H1 (cell line): ENCODE results near the gene PTPN3. TPM values are rescaled to one million over a fixed set of nuclear protein-coding genes. Genes with fewer than 3 reads are reported as not detected.

Experiments
- CTCF ChIA-PET: fragments of 300-600 bp; sonication (Branson Sonifier 250); formaldehyde crosslinking; loops from one replicate; lab custom pipeline; 2021; ENCODE audit not compliant: partially characterized antibody; lab: Charles Lee
- POLR2A ChIA-PET: fragments of 300-600 bp; sonication (Branson Sonifier 250); formaldehyde crosslinking; loops from one replicate; lab custom pipeline; 2021; ENCODE audit warnings: inconsistent platforms; ENCODE audit not compliant: partially characterized antibody; lab: Charles Lee
- DNase-seq, 2 experiments: peaks; one replicate each; pipeline versions ENCODE4 v3.0.0 to v3.0.0-alpha.2; 2010 to 2022; ENCODE audit warnings: low spot score in 2 of 2, low read depth in 1 of 2, mixed read lengths in 1 of 2
- FAIRE-seq: peaks from 2 replicates; lab custom pipeline; 2011; peaks lifted over from hg19 to GRCh38; lab: Jason Lieb, UNC
- H2AFZ ChIP-seq: 2 replicates; pipeline ENCODE4 v1.8.1; 2012; ENCODE audit warnings: low read length, inconsistent platforms
- H2AK5ac ChIP-seq: 2 replicates; pipeline ENCODE4 v1.6.1; 2013; ENCODE audit warnings: low read depth, low read length
- H2BK120ac ChIP-seq: replicated peaks from 2 replicates; pipeline ENCODE3; 2013; ENCODE audit warnings: low read depth, low read length, inconsistent platforms
- H2BK12ac ChIP-seq: 2 replicates; pipeline ENCODE4 v1.6.1; 2013; ENCODE audit warnings: low read depth, low read length
- H2BK15ac ChIP-seq: 2 replicates; pipeline ENCODE4 v1.6.1; 2013; ENCODE audit warnings: low read length
- H2BK20ac ChIP-seq: 2 replicates; pipeline ENCODE4 v1.6.1; 2013; ENCODE audit warnings: low read length
- H2BK5ac ChIP-seq: 2 replicates; pipeline ENCODE4 v1.6.1; 2013; ENCODE audit warnings: low read depth, low read length
- H3K14ac ChIP-seq: 2 replicates; pipeline ENCODE4 v1.6.1; 2013; ENCODE audit warnings: inconsistent platforms; ENCODE audit not compliant: insufficient read length
- H3K18ac ChIP-seq: 2 replicates; pipeline ENCODE4 v1.6.1; 2013; ENCODE audit warnings: low read length; ENCODE audit errors: extremely low read depth
- H3K23ac ChIP-seq: 2 replicates; pipeline ENCODE4 v1.6.1; 2013; ENCODE audit warnings: inconsistent platforms; ENCODE audit not compliant: insufficient read length
- H3K23me2 ChIP-seq: 2 replicates; pipeline ENCODE4 v1.6.1; 2013; ENCODE audit warnings: low read depth, low read length
- H3K27ac ChIP-seq: 2 replicates; pipeline ENCODE4 v1.6.1; 2011; ENCODE audit warnings: low read depth, low read length, inconsistent platforms
- H3K27me3 ChIP-seq, 4 experiments: replicated peaks in 1 of 4; 1 replicate in 1 of 4; 2 replicates in 3 of 4; pipeline versions ENCODE4 v1.6.1 to v1.8.1; 2011 to 2013; ENCODE audit warnings: low read length in 3 of 4, mild to moderate bottlenecking in 3 of 4, inconsistent platforms in 2 of 4, mixed read lengths in 2 of 4, moderate library complexity in 1 of 4; ENCODE audit not compliant: control insufficient read depth in 3 of 4, insufficient read depth in 3 of 4; ENCODE audit errors: extremely low read depth in 1 of 4
- H3K36me3 ChIP-seq, 4 experiments: 2 replicates each; pipeline versions ENCODE4 v1.6.1 to v1.8.1; 2011 to 2013; ENCODE audit warnings: mild to moderate bottlenecking in 4 of 4, low read length in 3 of 4, moderate library complexity in 2 of 4, control low read depth in 1 of 4, inconsistent platforms in 1 of 4; ENCODE audit not compliant: insufficient read depth in 4 of 4, control insufficient read depth in 2 of 4
- H3K4ac ChIP-seq: replicated peaks from 2 replicates; pipeline ENCODE3; 2013; ENCODE audit warnings: low read length, low read depth, mixed read lengths, inconsistent platforms; ENCODE audit not compliant: insufficient read length
- H3K4me1 ChIP-seq, 4 experiments: replicated peaks in 1 of 4; 1 replicate in 1 of 4; 2 replicates in 3 of 4; pipeline versions ENCODE4 v1.6.1 to v1.8.1; 2011 to 2013; ENCODE audit warnings: low read length in 3 of 4, inconsistent platforms in 2 of 4, mixed read lengths in 1 of 4; ENCODE audit not compliant: insufficient read depth in 4 of 4, control insufficient read depth in 3 of 4
- H3K4me2 ChIP-seq, 2 experiments: 2 replicates each; pipeline versions ENCODE4 v1.6.1 to v1.8.1; 2011 to 2013; ENCODE audit warnings: low read depth in 2 of 2, low read length in 2 of 2, control low read depth in 1 of 2, inconsistent platforms in 1 of 2, mild to moderate bottlenecking in 1 of 2; ENCODE audit not compliant: insufficient read depth in 1 of 2
- H3K4me3 ChIP-seq, 4 experiments: fragments of 200-600, 300-600 bp in 1 of 4; sonication (generic), shearing (Covaris generic), sonication (Bioruptor Twin) in 1 of 4; 2 replicates each; pipeline versions ENCODE4 v1.5.1 to v1.8.1; 2011 to 2016; ENCODE audit warnings: low read length in 4 of 4, low read depth in 3 of 4, control low read depth in 2 of 4, inconsistent platforms in 2 of 4, mild to moderate bottlenecking in 2 of 4, mixed read lengths in 1 of 4, moderate library complexity in 1 of 4; ENCODE audit not compliant: insufficient read depth in 2 of 4; ENCODE audit errors: extremely low read depth in 1 of 4
- H3K56ac ChIP-seq: replicated peaks from 2 replicates; pipeline ENCODE3; 2013; ENCODE audit warnings: low read depth, mild to moderate bottlenecking, mixed read lengths, low read length, inconsistent platforms; ENCODE audit not compliant: insufficient read length
- H3K79me1 ChIP-seq: 2 replicates; pipeline ENCODE4 v1.6.1; 2013; ENCODE audit warnings: low read depth, low read length, control low read depth
- H3K79me2 ChIP-seq, 2 experiments: 2 replicates each; pipeline versions ENCODE4 v1.6.1 to v1.8.1; 2012 to 2013; ENCODE audit warnings: low read length in 2 of 2, mild to moderate bottlenecking in 2 of 2, inconsistent platforms in 1 of 2; ENCODE audit not compliant: insufficient read depth in 2 of 2, control insufficient read depth in 1 of 2
- H3K9ac ChIP-seq, 4 experiments: replicated peaks in 1 of 4; 1 replicate in 1 of 4; 2 replicates in 3 of 4; pipeline versions ENCODE4 v1.6.1 to v1.8.1; 2011 to 2013; ENCODE audit warnings: low read depth in 3 of 4, low read length in 3 of 4, control low read depth in 2 of 4, mild to moderate bottlenecking in 2 of 4, moderate library complexity in 2 of 4, inconsistent platforms in 1 of 4; ENCODE audit errors: extremely low read depth in 1 of 4
- H3K9me3 ChIP-seq, 2 experiments: 2 replicates each; pipeline versions ENCODE4 v1.6.1 to v1.8.1; 2012 to 2013; ENCODE audit warnings: mild to moderate bottlenecking in 2 of 2, moderate library complexity in 2 of 2, control low read depth in 1 of 2, inconsistent platforms in 1 of 2, low read depth in 1 of 2, low read length in 1 of 2, mixed read lengths in 1 of 2; ENCODE audit not compliant: insufficient read depth in 2 of 2
- H4K20me1 ChIP-seq, 2 experiments: replicated peaks in 1 of 2; 2 replicates each; pipeline versions ENCODE3 to v1.8.1; 2011 to 2013; ENCODE audit warnings: inconsistent platforms in 2 of 2, low read length in 2 of 2, mild to moderate bottlenecking in 1 of 2; ENCODE audit not compliant: insufficient read depth in 2 of 2, control insufficient read depth in 1 of 2
- H4K5ac ChIP-seq: 2 replicates; pipeline ENCODE4 v1.6.1; 2013; ENCODE audit warnings: low read length, low read depth, mixed read lengths, inconsistent platforms; ENCODE audit not compliant: insufficient read length
- H4K8ac ChIP-seq: 2 replicates; pipeline ENCODE4 v1.8.0; 2013; ENCODE audit warnings: mild to moderate bottlenecking, moderate library complexity, low read length, inconsistent platforms; ENCODE audit not compliant: insufficient read depth; ENCODE audit errors: extremely low read depth
- H4K91ac ChIP-seq: replicated peaks from 2 replicates; pipeline ENCODE3; 2013; ENCODE audit warnings: low read length, mixed read lengths, inconsistent platforms; ENCODE audit not compliant: insufficient read length
- ASH2L ChIP-seq: fragments of 200-600, 300-600 bp; sonication (generic); IDR thresholded peaks from one replicate; pipeline ENCODE4 v1.7.1; 2017; ENCODE audit warnings: low read length
- CREB1 ChIP-seq: IDR thresholded peaks from 2 replicates; pipeline ENCODE4 v1.6.1; 2012; ENCODE audit warnings: inconsistent platforms
- EZH2 ChIP-seq: fragments of 200-600 bp; sonication (generic); IDR thresholded peaks from 2 replicates; pipeline ENCODE4 v1.7.1; 2012; ENCODE audit warnings: low read depth, mild to moderate bottlenecking, moderate library complexity, low read length, inconsistent platforms; ENCODE audit not compliant: severe bottlenecking
- HDAC6 ChIP-seq: IDR thresholded peaks from one replicate; pipeline ENCODE4 v1.7.1; 2012; ENCODE audit warnings: low read depth, mild to moderate bottlenecking, inconsistent platforms, low read length, moderate library complexity
- KDM1A ChIP-seq: fragments of 200-600, 300-600 bp; sonication (generic); IDR thresholded peaks from 2 replicates; pipeline ENCODE4 v1.7.1; 2016; ENCODE audit warnings: mild to moderate bottlenecking, low read length, borderline replicate concordance
- RAD21 ChIP-seq, 2 experiments: IDR thresholded peaks in 1 of 2; conservative IDR thresholded peaks in 1 of 2; 2 replicates each; pipeline ENCODE4 v1.6.1; 2011; ENCODE audit warnings: low read depth in 2 of 2, low read length in 2 of 2, improper control_type of control experiment in 1 of 2, inconsistent platforms in 1 of 2, mild to moderate bottlenecking in 1 of 2, moderate library complexity in 1 of 2
- RFX5 ChIP-seq: IDR thresholded peaks from 2 replicates; pipeline ENCODE4 v1.6.1; 2011; ENCODE audit warnings: low read depth, low read length, improper control_type of control experiment, borderline replicate concordance
- SP1 ChIP-seq: IDR thresholded peaks from 2 replicates; pipeline ENCODE4 v1.6.1; 2011; ENCODE audit warnings: low read depth, low read length
- SP2 ChIP-seq: IDR thresholded peaks from 2 replicates; pipeline ENCODE4 v1.6.1; 2012; ENCODE audit warnings: mild to moderate bottlenecking, low read length, inconsistent platforms
- YY1 ChIP-seq: IDR thresholded peaks from 2 replicates; pipeline ENCODE4 v1.6.1; 2011; ENCODE audit warnings: low read depth, mild to moderate bottlenecking, low read length
- WGBS, 2 experiments: shearing (Covaris generic) in 1 of 2; methylation state at CpG; one replicate each; pipeline versions ENCODE4 v1.1.6 to v1.1.7; 2013 to 2015; ENCODE audit warnings: low lambda C conversion rate in 2 of 2, mixed read lengths in 2 of 2, inconsistent platforms in 1 of 2, low coverage in 1 of 2, missing lambda C conversion rate in 1 of 2; ENCODE audit not compliant: insufficient replicate concordance in 2 of 2, insufficient coverage in 1 of 2, insufficient read length in 1 of 2; ENCODE audit errors: extremely low coverage in 1 of 2, missing lambda C conversion rate in 1 of 2; 5-methylcytosine and 5-hydroxymethylcytosine counted together
- polyA plus RNA-seq, 7 experiments: library from polyadenylated mRNA; depleted of rRNA in 3 of 7; stranded (reverse) in 5 of 7; unstranded in 2 of 7; fragments of >200 nt in 5 of 7; fragments of 200-250 nt in 2 of 7; gene quantifications; 1 replicate in 5 of 7; 2 replicates in 1 of 7; 4 replicates in 1 of 7; pipeline versions ENCODE4 v1.2.1 to v1.2.3, GENCODE V29; 2011 to 2013; ENCODE audit warnings: missing spikeins in 2 of 7, mixed read lengths in 2 of 7
- total RNA-seq: library from RNA; stranded (reverse); fragmentation: NEBNext Ultra II Directional; extraction: Animal tissue kit (Norgen Biotek cat#: 25700); gene quantifications from 2 replicates; pipeline ENCODE4 v1.2.1, GENCODE V29; 2021

The PTPN3 gene
- total and polyA plus RNA-seq, 2 of the 8 experiments (the other 6 are each of a cell fraction or from before 2014, with no cell fraction given) = 2.9 to 3.7 TPM

- Histone ChIP-seq H2BK20ac (no peak overlapping the region), H3K9me3 (no peaks in the 10 kb centered on the region), H3K4me2 (peak overlapping the region; percentile 69 to 74), H3K14ac (no peak overlapping the region), H2BK120ac (no peak overlapping the region), H3K4me1 (peaks cover 2 to 5% (median 4%) of the 10 kb centered on the region in 4 experiments; a peak in 6 of 7 replicates), H3K23ac (no peak overlapping the region), H3K9ac (peak overlapping the region in 1 of 4 experiments; percentile 53; a peak in 1 of 7 replicates), H3K56ac (no peak overlapping the region), H2AK5ac (no peak overlapping the region), H3K18ac (no peak overlapping the region), H3K23me2 (peaks cover 10% of the 10 kb centered on the region; the same call in 1 of the 2 replicates), H2BK12ac (no peak overlapping the region), H2BK5ac (no peak overlapping the region), H3K27ac (no peak overlapping the region), H3K79me2 (no peaks in the 10 kb centered on the region), H3K79me1 (no peaks in the 10 kb centered on the region; the same call in 1 of the 2 replicates), H3K27me3 (peaks cover 25 to 47% (median 37%) of the 10 kb centered on the region in 4 experiments), H3K4me3 (peak overlapping the region; percentile 47 to 72 (median 50)), H4K91ac (no peak overlapping the region), H3K4ac (no peak overlapping the region), H3K36me3 (no peaks in the 10 kb centered on the region), H2AFZ (no peak overlapping the region), H4K20me1 (peaks cover 0 to 2% of the 10 kb centered on the region in 2 experiments), H4K5ac (no peak overlapping the region), H2BK15ac (no peak overlapping the region), H4K8ac (0 out of 2 replicates have a peak overlapping the region, but pooled peaks have one; percentile 36)
- FAIRE-seq = no peak
- POLR2A ChIA-PET = interaction anchor here (0.6 to 1.3 kb wide), 3 partner anchors 22 to 593 kb away, joined by 3 to 4 read pairs (median 3); partner anchors contain the start of gene ELP1
- no peak for DNase-seq
- CTCF ChIA-PET = interaction anchor here (0.6 to 1.6 kb wide), 7 partner anchors 9 to 371 kb away, joined by 3 to 5 read pairs (median 3); no protein-coding TSS in a partner anchor
- 15% methylated on average over 33 of the region's 82 CpGs; no CpG with 5 or more reads in 1 of the 2 experiments for WGBS, 2 experiments
- no peak for TF ChIP-seq EZH2
- no peak for TF ChIP-seq CREB1
- no peak for TF ChIP-seq SP1
- no peak for TF ChIP-seq SP2
- TF ChIP-seq KDM1A = no peak
- no peak for TF ChIP-seq HDAC6
- TF ChIP-seq RFX5 = no peak
- TF ChIP-seq ASH2L = no peak
- TF ChIP-seq YY1 = no peak
- no peak for TF ChIP-seq RAD21 (IDR thresholded peaks at IDR 0.05 in 1 of 2, conservative IDR thresholded peaks at IDR 0.05 in 1 of 2; ENCODE audit: low read depth in 2 of 2, low read length in 2 of 2)
Observed at GRCh38 chr9:109497226-109498153, 617 bp downstream of the PTPN3 start.
